HG03432 (cell line): ENCODE data around the gene GULP1.

Source experiments
- ATAC-seq: cut with Tn5 transposase; IDR thresholded peaks from one replicate; pipeline ENCODE4 v1.9.1; 2021; ENCODE audit warnings: mild to moderate bottlenecking, moderate library complexity; ENCODE audit not compliant: unreplicated experiment

Gene GULP1

GRCh38 chr2:188322569-188323551, 31.2 kb downstream of the GULP1 start:
- ATAC-seq: no peak

- no peak for ATAC-seq
Measured at GRCh38 chr2:188324067-188324466, 32.4 kb downstream of the GULP1 start.

GRCh38 chr2:188326290-188326668, 34.6 kb downstream of the GULP1 start:
- ATAC-seq: no peak

GRCh38 chr2:188326669-188327301, 35.1 kb downstream of the GULP1 start:
- no peak for ATAC-seq

GRCh38 chr2:188327518-188328213, 36.0 kb downstream of the GULP1 start:
- no peak for ATAC-seq

GRCh38 chr2:188328419-188328818, 36.7 kb downstream of the GULP1 start:
- ATAC-seq: no peak

- no peak for ATAC-seq
Measured at GRCh38 chr2:188330316-188331053, 38.8 kb downstream of the GULP1 start.

GRCh38 chr2:188332619-188333018, 40.9 kb downstream of the GULP1 start:
- ATAC-seq: no peak

- ATAC-seq: no peak
Measured at GRCh38 chr2:188333751-188334524, 42.3 kb downstream of the GULP1 start.

- ATAC-seq: no peak
Measured at GRCh38 chr2:188338463-188338862, 46.8 kb downstream of the GULP1 start.

- no peak for ATAC-seq
Measured at GRCh38 chr2:188340257-188340656, 48.6 kb downstream of the GULP1 start.

GRCh38 chr2:188345020-188345419, 53.3 kb downstream of the GULP1 start:
- no peak for ATAC-seq

- ATAC-seq: no peak
Measured at GRCh38 chr2:188345426-188345825, 53.8 kb downstream of the GULP1 start.

- ATAC-seq: no peak
Measured at GRCh38 chr2:188345831-188346458, 54.3 kb downstream of the GULP1 start.

- no peak for ATAC-seq
Measured at GRCh38 chr2:188349019-188349418, 57.3 kb downstream of the GULP1 start.

- no peak for ATAC-seq
Measured at GRCh38 chr2:188353282-188353681, 61.6 kb downstream of the GULP1 start.

- ATAC-seq: no peak
Measured at GRCh38 chr2:188360485-188361263, 69.0 kb downstream of the GULP1 start.

- no peak for ATAC-seq
Measured at GRCh38 chr2:188364033-188364630, 72.5 kb downstream of the GULP1 start.
